OCI-LY1 (cell line): ENCODE data around the gene BACE1-AS.

Experiments used
- H2AFZ ChIP-seq: fragments of 200-600 bp; sonication (generic), shearing (Covaris generic); 2 replicates; pipeline ENCODE4 v1.6.0; 2014; ENCODE audit warnings: antibody characterized with exemption, mild to moderate bottlenecking, low read length
- H3F3A ChIP-seq: fragments of 200-600 bp; sonication (generic), shearing (Covaris generic); 2 replicates; pipeline ENCODE4 v1.6.0; 2014; ENCODE audit warnings: mild to moderate bottlenecking, antibody characterized with exemption, low read length, moderate library complexity; ENCODE audit not compliant: insufficient read depth
- H3K27ac ChIP-seq: fragments of 200-600 bp; sonication (generic); 2 replicates; pipeline ENCODE4 v1.5.1; 2014; ENCODE audit warnings: low read length, mixed run types, mild to moderate bottlenecking, low read depth; ENCODE audit not compliant: poor library complexity, severe bottlenecking
- H3K27me3 ChIP-seq: fragments of 200-600 bp; sonication (generic); 2 replicates; pipeline ENCODE4 v1.6.0; 2014; ENCODE audit warnings: antibody characterized with exemption, mild to moderate bottlenecking, low read length, moderate library complexity; ENCODE audit not compliant: insufficient read depth
- H3K36me3 ChIP-seq: fragments of 200-600 bp; sonication (generic); 2 replicates; pipeline ENCODE4 v1.6.1; 2014; ENCODE audit warnings: mild to moderate bottlenecking, antibody characterized with exemption, low read length, moderate library complexity, mixed read lengths; ENCODE audit not compliant: insufficient read depth
- H3K4me1 ChIP-seq: fragments of 200-600 bp; sonication (generic); 2 replicates; pipeline ENCODE4 v1.5.1; 2014; ENCODE audit warnings: mild to moderate bottlenecking, low read length, moderate library complexity; ENCODE audit not compliant: insufficient read depth, severe bottlenecking
- H3K4me2 ChIP-seq: fragments of 200-600 bp; sonication (generic), shearing (Covaris generic); 2 replicates; pipeline ENCODE4 v1.6.1; 2014; ENCODE audit warnings: low read length
- H3K4me3 ChIP-seq: fragments of 200-600 bp; sonication (generic); 2 replicates; pipeline ENCODE4 v1.5.1; 2014; ENCODE audit warnings: low read length, low read depth, mild to moderate bottlenecking, mixed read lengths; ENCODE audit not compliant: poor library complexity, severe bottlenecking
- H3K79me2 ChIP-seq: fragments of 200-600 bp; shearing (Covaris generic); 2 replicates; pipeline ENCODE4 v1.6.1; 2016; ENCODE audit warnings: mixed run types, low read length, mixed read lengths; ENCODE audit not compliant: insufficient read depth
- H3K9ac ChIP-seq: fragments of 200-600 bp; sonication (generic), shearing (Covaris generic); 2 replicates; pipeline ENCODE4 v1.6.1; 2014; ENCODE audit warnings: mild to moderate bottlenecking, low read length, mixed read lengths
- H3K9me2 ChIP-seq: fragments of 200-600 bp; sonication (generic), shearing (Covaris generic); 2 replicates; pipeline ENCODE4 v1.6.1; 2014; ENCODE audit warnings: low read depth, mild to moderate bottlenecking, low read length, mixed read lengths
- H3K9me3 ChIP-seq: fragments of 200-600 bp; shearing (Covaris generic); 2 replicates; pipeline ENCODE4 v1.6.1; 2014; ENCODE audit warnings: low read length, mixed read lengths
- H4K20me1 ChIP-seq: fragments of 200-600 bp; sonication (generic), shearing (Covaris generic); 2 replicates; pipeline ENCODE4 v1.6.0; 2016; ENCODE audit warnings: mild to moderate bottlenecking, low read length; ENCODE audit not compliant: insufficient read depth
- CTCF ChIP-seq: fragments of 200-600 bp; sonication (generic), shearing (Covaris generic); IDR thresholded peaks from 2 replicates; pipeline ENCODE4 v1.5.1; 2017; ENCODE audit warnings: mild to moderate bottlenecking, antibody characterized with exemption, low read length, moderate library complexity, mixed read lengths
- EZH2 ChIP-seq: fragments of 200-600 bp; sonication (generic), shearing (Covaris generic); IDR thresholded peaks from 2 replicates; pipeline ENCODE4 v1.8.0; 2017; ENCODE audit warnings: borderline replicate concordance, mixed run types, mild to moderate bottlenecking, antibody characterized with exemption, low read length, moderate library complexity, mixed read lengths

BACE1-AS gene

DNA sequence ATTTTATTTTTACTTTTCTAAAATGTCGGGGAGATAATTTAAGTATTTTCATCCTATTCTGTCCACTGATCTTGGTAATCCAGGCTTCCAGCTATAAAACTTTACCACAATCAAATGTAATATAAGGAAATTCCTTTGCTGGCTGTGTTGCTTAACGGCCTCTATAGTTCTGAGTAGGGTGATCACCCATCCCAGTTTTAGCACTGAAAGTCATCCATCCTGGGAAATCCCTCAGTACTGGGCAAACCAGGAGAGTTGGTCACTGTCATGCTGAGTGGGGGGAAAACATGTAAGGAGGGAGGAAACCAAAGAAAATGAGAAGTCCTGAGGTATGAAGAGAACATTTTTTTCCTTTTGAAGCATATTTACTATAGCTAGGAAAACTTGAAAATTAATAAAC lies 12.8 kb upstream of the BACE1-AS start:
- Histone ChIP-seq H3K4me1 (no peaks in the 10 kb centered on the region), H3K9ac (no peak overlapping the region), H3K27ac (no peak overlapping the region), H3K79me2 (no peaks in the 10 kb centered on the region), H3K27me3 (no peaks in the 10 kb centered on the region), H3K9me3 (no peaks in the 10 kb centered on the region), H3K4me2 (no peak overlapping the region), H2AFZ (no peak overlapping the region), H3F3A (no peaks in the 10 kb centered on the region), H3K4me3 (no peak overlapping the region), H4K20me1 (no peaks in the 10 kb centered on the region), H3K9me2 (no peaks in the 10 kb centered on the region), H3K36me3 (peaks cover 3% of the 10 kb centered on the region; the same call in 1 of the 2 replicates)
- no peak for TF ChIP-seq EZH2
- no peak for TF ChIP-seq CTCF

GRCh38 chr11:117279711-117280376 lies 11.3 kb upstream of the BACE1-AS start:
- H3K36me3 ChIP-seq: peaks cover 3% of the 10 kb centered on the region; the same call in 1 of the 2 replicates
- no peak overlapping the region for H3K4me3 ChIP-seq
- no peaks in the 10 kb centered on the region for H3F3A ChIP-seq
- no peak overlapping the region for H3K4me2 ChIP-seq
- TF ChIP-seq CTCF (no peak), EZH2 (no peak)
- no peaks in the 10 kb centered on the region for H3K27me3 ChIP-seq
- no peak overlapping the region for H3K27ac ChIP-seq
- H3K4me1 ChIP-seq: no peaks in the 10 kb centered on the region
- H3K9me2 ChIP-seq: no peaks in the 10 kb centered on the region
- no peaks in the 10 kb centered on the region for H4K20me1 ChIP-seq
- H2AFZ ChIP-seq: no peak overlapping the region
- H3K9me3 ChIP-seq: no peaks in the 10 kb centered on the region
- H3K9ac ChIP-seq: no peak overlapping the region
- H3K79me2 ChIP-seq: no peaks in the 10 kb centered on the region

DNA sequence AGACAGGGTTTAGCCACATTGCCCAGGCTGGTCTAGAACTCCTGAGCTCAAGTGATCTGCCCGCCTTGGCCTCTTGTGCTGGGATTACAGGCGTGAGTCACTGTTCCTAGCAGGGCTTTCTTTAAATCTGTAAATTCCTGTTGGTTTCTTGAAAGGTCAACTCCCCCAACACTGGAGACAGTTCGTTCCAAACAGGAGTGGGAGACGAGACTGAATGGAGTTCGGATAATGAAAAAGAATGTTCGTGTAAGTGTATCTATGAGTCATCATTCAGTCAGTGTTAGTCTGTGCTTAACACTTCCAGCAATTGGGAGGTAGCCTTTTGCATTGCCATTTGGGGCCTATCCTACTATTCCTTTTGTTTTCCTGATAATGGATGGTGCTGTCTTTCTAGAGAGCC lies 10.0 kb upstream of the BACE1-AS start:
- TF ChIP-seq EZH2 (no peak), CTCF (no peak)
- H3K9me3 ChIP-seq: no peaks in the 10 kb centered on the region
- H3K4me3 ChIP-seq: no peak overlapping the region
- no peaks in the 10 kb centered on the region for H3K27me3 ChIP-seq
- H3K27ac ChIP-seq: no peak overlapping the region
- H3K9me2 ChIP-seq: no peaks in the 10 kb centered on the region
- no peaks in the 10 kb centered on the region for H3K4me1 ChIP-seq
- H3F3A ChIP-seq: no peaks in the 10 kb centered on the region
- peaks cover 7% of the 10 kb centered on the region; the same call in 1 of the 2 replicates for H3K36me3 ChIP-seq
- no peaks in the 10 kb centered on the region for H3K79me2 ChIP-seq
- no peak overlapping the region for H3K4me2 ChIP-seq
- H4K20me1 ChIP-seq: no peaks in the 10 kb centered on the region
- H2AFZ ChIP-seq: no peak overlapping the region
- no peak overlapping the region for H3K9ac ChIP-seq
